Panc1 (cell line): ENCODE results near the gene AGBL1. TPM values are rescaled to one million over a fixed set of nuclear protein-coding genes. Genes with fewer than 3 reads are reported as not detected.

Experiments used
- ATAC-seq: fragments of 200-7000 bp; cut with Tn5 transposase; 2 replicates; pipeline ENCODE4 v1.9.1; 2020; ENCODE audit warnings: mild to moderate bottlenecking, moderate library complexity
- BruUV-seq: library from RNA; stranded (reverse); fragments of 400-500 nt; replicated peaks from 2 replicates; lab custom pipeline; 2021; lab: Mats Ljungman, UMichigan
- CTCF ChIA-PET: fragments of 300-600 bp; sonication (Branson Sonifier 250); formaldehyde crosslinking; loops from one replicate; lab custom pipeline; 2022; ENCODE audit warnings: antibody characterized with exemption; lab: Charles Lee
- POLR2A ChIA-PET: fragments of 300-600 bp; sonication (Branson Sonifier 250); formaldehyde crosslinking; loops from one replicate; lab custom pipeline; 2022; ENCODE audit warnings: antibody characterized with exemption; lab: Charles Lee
- DNase-seq: peaks from one replicate; pipeline ENCODE4 v3.0.0-alpha.2; 2010; ENCODE audit warnings: low read depth, low spot score
- H3K27ac ChIP-seq: 2 replicates; pipeline ENCODE4 v1.5.1; 2011; ENCODE audit warnings: mild to moderate bottlenecking, low read length, inconsistent platforms
- H3K27me3 ChIP-seq: fragments of 200-500 bp; sonication (Bioruptor generic); 2 replicates; pipeline ENCODE4 v1.6.0; 2014; ENCODE audit warnings: low read length, inconsistent platforms; ENCODE audit not compliant: control insufficient read depth, insufficient read depth
- H3K36me3 ChIP-seq: fragments of 200-500 bp; sonication (Bioruptor generic); 2 replicates; pipeline ENCODE4 v1.5.1; 2014; ENCODE audit warnings: inconsistent platforms, mild to moderate bottlenecking, low read length, moderate library complexity; ENCODE audit not compliant: control insufficient read depth, insufficient read depth
- H3K4me1 ChIP-seq: 2 replicates; pipeline ENCODE4 v1.5.1; 2011; ENCODE audit warnings: inconsistent platforms, mild to moderate bottlenecking, low read length, moderate library complexity; ENCODE audit not compliant: control insufficient read depth, insufficient read depth
- H3K4me3 ChIP-seq, 2 experiments: 2 replicates each; pipeline ENCODE4 v1.5.1; 2011 to 2012; ENCODE audit warnings: low read depth in 2 of 2, low read length in 2 of 2, mild to moderate bottlenecking in 2 of 2, inconsistent platforms in 1 of 2, moderate library complexity in 1 of 2
- H3K9me3 ChIP-seq: fragments of 200-500 bp; sonication (Bioruptor generic); 2 replicates; pipeline ENCODE4 v1.5.1; 2014; ENCODE audit warnings: low read depth, mild to moderate bottlenecking, inconsistent platforms, low read length, moderate library complexity; ENCODE audit not compliant: control insufficient read depth, insufficient read depth
- POLR2AphosphoS5 ChIP-seq: IDR thresholded peaks from 2 replicates; pipeline ENCODE4 v1.6.1; 2012; ENCODE audit warnings: mild to moderate bottlenecking, low read depth, low read length, moderate library complexity
- SIN3A ChIP-seq: IDR thresholded peaks from 2 replicates; pipeline ENCODE4 v1.6.1; 2012; ENCODE audit warnings: low read depth, mild to moderate bottlenecking, low read length, moderate library complexity, borderline replicate concordance; ENCODE audit not compliant: insufficient read depth
- TCF7L2 ChIP-seq: IDR thresholded peaks from 2 replicates; pipeline ENCODE4 v1.6.1; 2011; ENCODE audit warnings: mild to moderate bottlenecking, low read depth, low read length, inconsistent platforms
- in situ Hi-C: cut with HindIII; loops from 2 replicates; pipeline ENCODE4 v1.10.0; 2016; ENCODE audit warnings: low sequenced_read_pairs, low pct_unique_long_range_greater_than_20kb
- intact Hi-C: fragments of 100-400 bp; cut with micrococcal nuclease; formaldehyde crosslinking; loops from one replicate; pipeline ENCODE4 v1.10.0; 2022; ENCODE audit not compliant: unreplicated experiment
- total RNA-seq: library from RNA; stranded (reverse); gene quantifications from one replicate; pipeline ENCODE4 v1.2.1, GENCODE V29; 2021; ENCODE audit not compliant: unreplicated experiment
- TF ChIP-seq, protein P1 (sequence below): fragments of 450-650 bp; IDR thresholded peaks from 2 replicates; pipeline ENCODE4 v1.5.1; 2017; ENCODE audit warnings: mild to moderate bottlenecking
- TF ChIP-seq, protein P2 (sequence below), 2 experiments: IDR thresholded peaks; 2 replicates each; pipeline ENCODE4 v1.6.1; 2011 to 2012; ENCODE audit warnings: low read depth in 2 of 2, control low read depth in 1 of 2, low read length in 1 of 2, mild to moderate bottlenecking in 1 of 2, moderate library complexity in 1 of 2; ENCODE audit not compliant: insufficient read depth in 1 of 2

AGBL1 gene
- total RNA-seq, 1 experiment from 2014 or later = not detected

DNA sequence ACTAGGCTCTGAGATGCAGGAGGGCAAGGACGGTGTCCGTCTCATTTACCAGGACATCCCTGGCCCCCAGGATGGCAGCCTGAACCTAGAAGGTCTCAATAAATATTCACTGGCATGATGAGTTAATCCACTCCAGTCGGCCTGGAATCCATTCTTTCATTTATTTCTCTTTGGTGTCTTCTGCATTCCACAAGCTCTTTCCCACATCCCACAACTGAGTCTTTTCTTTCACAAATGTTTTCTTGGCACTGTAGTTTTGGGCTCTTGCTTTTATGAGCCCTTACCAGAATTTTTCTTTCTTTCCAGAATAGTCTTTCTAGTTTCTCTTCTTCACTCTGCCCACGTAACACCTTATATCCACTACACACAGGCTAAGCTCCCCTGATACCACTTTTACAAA lies 778.0 kb downstream of the AGBL1 start:
- BruUV-seq = no TSS peak
- TF ChIP-seq, protein P1, sequence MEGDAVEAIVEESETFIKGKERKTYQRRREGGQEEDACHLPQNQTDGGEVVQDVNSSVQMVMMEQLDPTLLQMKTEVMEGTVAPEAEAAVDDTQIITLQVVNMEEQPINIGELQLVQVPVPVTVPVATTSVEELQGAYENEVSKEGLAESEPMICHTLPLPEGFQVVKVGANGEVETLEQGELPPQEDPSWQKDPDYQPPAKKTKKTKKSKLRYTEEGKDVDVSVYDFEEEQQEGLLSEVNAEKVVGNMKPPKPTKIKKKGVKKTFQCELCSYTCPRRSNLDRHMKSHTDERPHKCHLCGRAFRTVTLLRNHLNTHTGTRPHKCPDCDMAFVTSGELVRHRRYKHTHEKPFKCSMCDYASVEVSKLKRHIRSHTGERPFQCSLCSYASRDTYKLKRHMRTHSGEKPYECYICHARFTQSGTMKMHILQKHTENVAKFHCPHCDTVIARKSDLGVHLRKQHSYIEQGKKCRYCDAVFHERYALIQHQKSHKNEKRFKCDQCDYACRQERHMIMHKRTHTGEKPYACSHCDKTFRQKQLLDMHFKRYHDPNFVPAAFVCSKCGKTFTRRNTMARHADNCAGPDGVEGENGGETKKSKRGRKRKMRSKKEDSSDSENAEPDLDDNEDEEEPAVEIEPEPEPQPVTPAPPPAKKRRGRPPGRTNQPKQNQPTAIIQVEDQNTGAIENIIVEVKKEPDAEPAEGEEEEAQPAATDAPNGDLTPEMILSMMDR = no peak
- TF ChIP-seq, protein P2, sequence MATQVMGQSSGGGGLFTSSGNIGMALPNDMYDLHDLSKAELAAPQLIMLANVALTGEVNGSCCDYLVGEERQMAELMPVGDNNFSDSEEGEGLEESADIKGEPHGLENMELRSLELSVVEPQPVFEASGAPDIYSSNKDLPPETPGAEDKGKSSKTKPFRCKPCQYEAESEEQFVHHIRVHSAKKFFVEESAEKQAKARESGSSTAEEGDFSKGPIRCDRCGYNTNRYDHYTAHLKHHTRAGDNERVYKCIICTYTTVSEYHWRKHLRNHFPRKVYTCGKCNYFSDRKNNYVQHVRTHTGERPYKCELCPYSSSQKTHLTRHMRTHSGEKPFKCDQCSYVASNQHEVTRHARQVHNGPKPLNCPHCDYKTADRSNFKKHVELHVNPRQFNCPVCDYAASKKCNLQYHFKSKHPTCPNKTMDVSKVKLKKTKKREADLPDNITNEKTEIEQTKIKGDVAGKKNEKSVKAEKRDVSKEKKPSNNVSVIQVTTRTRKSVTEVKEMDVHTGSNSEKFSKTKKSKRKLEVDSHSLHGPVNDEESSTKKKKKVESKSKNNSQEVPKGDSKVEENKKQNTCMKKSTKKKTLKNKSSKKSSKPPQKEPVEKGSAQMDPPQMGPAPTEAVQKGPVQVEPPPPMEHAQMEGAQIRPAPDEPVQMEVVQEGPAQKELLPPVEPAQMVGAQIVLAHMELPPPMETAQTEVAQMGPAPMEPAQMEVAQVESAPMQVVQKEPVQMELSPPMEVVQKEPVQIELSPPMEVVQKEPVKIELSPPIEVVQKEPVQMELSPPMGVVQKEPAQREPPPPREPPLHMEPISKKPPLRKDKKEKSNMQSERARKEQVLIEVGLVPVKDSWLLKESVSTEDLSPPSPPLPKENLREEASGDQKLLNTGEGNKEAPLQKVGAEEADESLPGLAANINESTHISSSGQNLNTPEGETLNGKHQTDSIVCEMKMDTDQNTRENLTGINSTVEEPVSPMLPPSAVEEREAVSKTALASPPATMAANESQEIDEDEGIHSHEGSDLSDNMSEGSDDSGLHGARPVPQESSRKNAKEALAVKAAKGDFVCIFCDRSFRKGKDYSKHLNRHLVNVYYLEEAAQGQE (IDR thresholded peaks at IDR 0.05; ENCODE audit: insufficient read depth in 1 of 2, low read depth in 2 of 2, low read length in 1 of 2) = no peak
- TF ChIP-seq POLR2AphosphoS5 (no peak), TCF7L2 (no peak), SIN3A (no peak)
- Histone ChIP-seq H3K4me3 (no peak overlapping the region), H3K27me3 (no peaks in the 10 kb centered on the region), H3K9me3 (no peaks in the 10 kb centered on the region), H3K4me1 (no peaks in the 10 kb centered on the region), H3K27ac (no peak overlapping the region), H3K36me3 (no peaks in the 10 kb centered on the region)
- in situ Hi-C loops = no loop called here
- DNase-seq (no peak), ATAC-seq (no peak)
- CTCF ChIA-PET = no interaction called here
- intact Hi-C loops = no loop called here
- POLR2A ChIA-PET = no interaction called here

DNA sequence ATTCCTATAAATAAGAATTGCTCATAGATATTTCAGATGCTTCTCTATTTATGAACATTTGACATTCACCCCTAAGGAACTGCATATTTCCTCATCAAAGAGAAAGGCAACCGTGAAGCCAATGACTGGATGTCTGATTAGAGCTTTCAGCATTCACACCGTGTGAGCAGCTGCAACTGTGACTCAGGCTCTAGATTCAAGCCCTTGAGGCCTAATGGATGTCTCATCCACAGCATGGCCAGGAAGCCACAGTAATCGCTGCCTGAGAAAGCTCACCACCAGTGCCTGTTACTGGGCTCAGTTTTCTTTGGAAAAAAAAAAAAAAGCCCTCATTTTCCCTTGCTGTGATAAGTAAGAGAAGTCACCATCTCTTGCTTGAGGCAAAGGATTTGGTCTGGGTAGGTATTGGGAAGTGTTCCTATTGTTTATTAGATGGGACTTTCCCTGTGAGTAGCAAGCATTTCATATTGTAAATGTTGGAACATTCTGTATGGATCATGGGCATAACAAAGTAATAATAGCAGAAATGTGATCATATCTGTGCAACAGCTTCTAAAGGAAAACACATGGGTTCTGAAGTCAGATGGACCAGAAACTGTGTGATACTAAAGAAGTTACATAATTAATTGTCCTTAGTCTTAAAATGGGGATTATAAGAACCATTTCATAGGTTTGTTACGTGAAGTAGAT lies 783.7 kb downstream of the AGBL1 start:
- H3K4me3 ChIP-seq = no peak overlapping the region
- TF ChIP-seq TCF7L2 (no peak), POLR2AphosphoS5 (no peak), SIN3A (no peak)
- TF ChIP-seq, protein P2 (IDR thresholded peaks at IDR 0.05; ENCODE audit: insufficient read depth in 1 of 2, low read depth in 2 of 2, low read length in 1 of 2) = no peak
- TF ChIP-seq, protein P1 = no peak
- no peak for DNase-seq
- in situ Hi-C loops = no loop called here
- ChIA-PET POLR2A (interaction anchor here (0.6 kb wide), 1 partner anchor 1389 kb away, joined by 5 read pairs; no protein-coding TSS in a partner anchor), CTCF (no interaction called here)
- H3K27ac ChIP-seq = no peak overlapping the region
- ATAC-seq = no peak
- H3K27me3 ChIP-seq = no peaks in the 10 kb centered on the region; the same call in 1 of the 2 replicates
- H3K36me3 ChIP-seq = no peaks in the 10 kb centered on the region
- BruUV-seq = no TSS peak
- H3K4me1 ChIP-seq = no peaks in the 10 kb centered on the region
- intact Hi-C loops = no loop called here
- H3K9me3 ChIP-seq = no peaks in the 10 kb centered on the region
